GM18868 (cell line): Measurements from ENCODE around the gene AMT.
"Not testable (repeated sequence)": the region's sequence is repeated elsewhere in the genome, so short reads cannot be mapped to it uniquely, and the experiment has no call there.

Experiments
- ATAC-seq: cut with Tn5 transposase; IDR thresholded peaks from one replicate; pipeline ENCODE4 v1.9.1; 2021; ENCODE audit warnings: mild to moderate bottlenecking, moderate library complexity; ENCODE audit not compliant: unreplicated experiment

Gene AMT

GRCh38 chr3:49391310-49391709, 31.0 kb downstream of the AMT start:
- ATAC-seq, result not testable (repeated sequence)

DNA sequence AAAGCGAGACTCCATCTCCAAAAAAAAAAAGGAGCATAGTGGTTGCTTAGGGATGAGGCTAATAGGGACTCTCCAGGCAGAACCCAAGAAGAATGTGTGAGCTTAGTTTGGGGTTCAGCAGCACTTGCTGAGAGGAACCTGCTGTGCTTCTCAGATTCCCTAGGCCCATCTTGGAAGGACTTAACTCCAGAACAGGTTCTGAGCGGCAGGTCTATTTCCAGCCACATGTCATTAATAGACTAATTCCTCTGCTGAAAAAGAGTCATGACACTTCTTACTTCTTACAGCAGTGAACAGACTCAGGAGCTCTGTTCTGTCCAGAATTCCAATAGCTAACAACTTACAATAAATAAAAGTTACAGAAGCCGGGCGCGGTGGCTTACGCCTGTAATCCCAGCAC, 33.0 kb downstream of the AMT start:
- no peak for ATAC-seq

- ATAC-seq, result no peak
These were observed 33.9 kb downstream of the AMT start for GRCh38 chr3:49388289-49388820.

DNA sequence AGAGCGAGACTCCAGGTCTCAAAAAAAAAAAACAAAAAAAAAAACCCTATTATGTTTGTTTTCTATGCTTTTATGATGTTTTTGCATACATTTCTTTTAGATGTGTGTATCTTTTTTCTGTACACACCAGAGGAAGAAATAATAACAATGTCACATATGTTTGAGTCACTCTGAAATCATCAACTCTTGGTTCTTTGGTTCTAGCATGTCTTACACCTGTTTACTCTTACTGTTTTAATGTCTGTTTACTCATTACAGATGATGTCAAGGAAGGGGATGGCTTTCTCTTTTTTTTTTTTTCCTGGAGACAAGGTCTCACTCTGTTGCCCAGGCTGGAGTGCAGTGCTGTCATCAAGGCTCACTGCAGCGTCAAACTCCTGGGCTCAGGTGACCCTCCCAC, 34.6 kb downstream of the AMT start:
- ATAC-seq, result no peak

- no peak for ATAC-seq
These were observed 36.1 kb downstream of the AMT start for GRCh38 chr3:49386056-49386756.

DNA sequence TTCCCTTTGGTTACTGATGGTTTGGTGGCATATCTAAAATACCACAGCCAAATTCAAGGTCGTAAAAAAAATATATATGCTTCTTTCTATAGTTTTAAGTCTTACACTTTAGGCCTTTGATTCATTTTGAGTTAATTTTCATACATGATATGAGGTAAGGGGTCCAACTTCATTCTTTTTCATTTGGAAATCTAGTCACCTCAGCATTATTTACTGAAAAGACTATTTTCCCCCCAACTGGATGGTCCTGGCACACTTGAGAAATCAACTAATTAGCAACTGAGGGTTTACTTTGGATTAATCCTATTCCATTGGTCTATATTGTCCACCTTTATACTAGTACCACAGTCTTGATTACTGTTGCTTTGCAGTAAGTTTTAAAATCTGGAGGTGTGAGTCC, 36.7 kb downstream of the AMT start:
- no peak for ATAC-seq

GRCh38 chr3:49383387-49383786, 38.9 kb downstream of the AMT start:
- no peak for ATAC-seq

DNA sequence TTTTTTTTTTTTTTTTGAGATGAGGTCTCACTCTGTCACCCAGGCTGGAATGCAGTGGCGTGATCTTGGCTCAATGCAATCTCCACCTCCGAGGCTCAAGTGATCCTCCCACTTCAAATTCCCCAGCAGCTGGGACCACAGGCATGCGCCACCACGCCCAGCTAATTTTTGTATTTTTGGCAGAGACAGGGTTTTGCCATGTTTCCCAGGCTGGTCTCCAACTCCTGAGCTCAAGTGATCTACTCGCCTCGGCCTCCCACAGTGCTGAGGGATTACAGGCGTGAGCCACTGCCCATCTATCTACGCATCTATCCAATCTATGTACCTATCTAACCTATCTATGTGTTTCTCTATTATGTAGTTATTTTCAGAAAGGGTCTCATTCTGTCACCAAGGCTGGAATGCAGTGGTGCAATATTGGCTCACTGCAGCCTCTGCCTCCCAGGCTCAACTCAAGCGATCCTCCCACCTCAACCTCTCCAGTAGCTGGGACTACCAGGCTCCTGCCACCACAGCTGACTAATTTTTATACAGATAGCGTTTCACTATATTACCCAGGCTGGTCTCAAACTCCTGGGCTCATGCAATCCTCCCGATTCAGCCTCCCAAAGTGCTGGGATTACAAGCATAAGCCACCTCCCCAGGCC, 43.9 kb downstream of the AMT start:
- no peak for ATAC-seq

DNA sequence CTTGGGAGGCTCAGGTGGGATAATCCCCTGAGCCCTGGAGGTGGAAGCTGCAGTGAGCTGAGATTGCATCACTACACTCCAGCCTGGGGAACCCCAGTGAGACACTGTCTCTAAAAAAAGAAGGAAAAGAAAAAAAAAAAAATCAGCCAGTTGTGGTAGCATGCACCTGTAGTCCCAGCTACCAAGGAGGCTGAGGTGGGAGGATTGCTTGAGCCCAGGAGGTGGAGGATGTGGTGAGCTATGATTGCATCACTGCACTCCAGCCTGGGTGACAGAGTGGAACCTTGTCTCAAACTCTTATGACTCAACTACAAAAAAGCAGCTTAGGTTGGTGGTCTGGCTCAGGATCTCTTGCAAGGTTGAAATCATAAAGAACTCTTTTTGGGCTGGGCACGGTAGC, 44.8 kb downstream of the AMT start:
- no peak for ATAC-seq

DNA sequence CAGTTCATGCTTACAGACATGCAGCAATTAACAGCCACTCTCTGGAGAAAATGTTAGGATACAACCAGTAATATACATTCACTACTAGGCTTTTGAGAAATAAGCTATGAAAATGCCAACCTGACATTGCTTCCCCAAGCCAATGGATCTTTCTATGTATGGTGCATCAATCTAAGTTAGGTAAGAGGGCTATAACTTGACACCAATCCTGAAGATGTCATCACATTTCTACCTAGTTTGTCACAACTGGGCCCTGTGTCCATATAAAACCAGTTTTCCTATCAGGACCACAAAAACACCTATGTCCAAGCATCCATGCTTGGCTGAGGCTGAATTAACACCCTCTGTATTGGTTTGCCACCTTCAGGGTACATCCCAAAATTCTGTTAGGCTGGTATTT, 50.3 kb downstream of the AMT start:
- no peak for ATAC-seq

GRCh38 chr3:49370585-49371290, 51.5 kb downstream of the AMT start:
- no peak for ATAC-seq
